B cell (primary cell): ENCODE data around the gene DNAH8.

Experiments used
- CTCF ChIP-seq: fragments of 200-600 bp; IDR thresholded peaks from one replicate; pipeline ENCODE4 v1.8.0; 2022; ENCODE audit warnings: antibody characterized with exemption, mild to moderate bottlenecking
- EZH2 ChIP-seq: IDR thresholded peaks from 2 replicates; pipeline ENCODE4 v1.6.1; 2012; ENCODE audit warnings: borderline replicate concordance, low read depth, mild to moderate bottlenecking, moderate library complexity, low read length; ENCODE audit not compliant: insufficient read depth, poor library complexity, severe bottlenecking

DNA sequence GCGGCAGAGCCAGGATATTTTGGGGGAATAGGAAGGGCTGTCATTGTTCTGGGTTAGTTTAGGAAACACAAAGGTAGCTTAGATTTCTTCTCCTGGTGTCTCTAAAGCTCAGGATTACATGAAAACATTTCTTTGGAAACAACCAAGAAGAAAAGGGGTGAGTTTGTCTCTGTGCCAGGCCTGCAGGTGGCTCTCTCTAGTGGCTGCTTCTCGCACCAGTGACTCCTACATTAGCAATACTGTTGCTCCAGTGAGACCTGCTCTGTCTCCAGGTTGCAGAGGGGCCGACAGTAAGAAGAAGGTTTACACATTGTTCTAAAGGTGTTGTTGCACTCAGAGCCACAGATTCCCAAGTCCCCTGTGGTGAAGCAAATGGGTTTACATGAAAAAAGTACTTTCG lies 228.9 kb downstream of the DNAH8 start:
- TF ChIP-seq CTCF (no peak), EZH2 (no peak)
